GM19043 (cell line): ENCODE measurements around the gene KRTAP12-4.
"Not testable (repeated sequence)": the region's sequence is repeated elsewhere in the genome, so short reads cannot be mapped to it uniquely, and the experiment has no call there.

Experiments used
- ATAC-seq: cut with Tn5 transposase; IDR thresholded peaks from one replicate; pipeline ENCODE4 v1.9.1; 2021; ENCODE audit warnings: low read depth; ENCODE audit not compliant: unreplicated experiment

The KRTAP12-4 gene

GRCh38 chr21:44687671-44688070 lies 33.2 kb upstream of the KRTAP12-4 start:
- ATAC-seq = no peak

- no peak for ATAC-seq
Observed at GRCh38 chr21:44686843-44687561, 32.5 kb upstream of the KRTAP12-4 start.

- no peak for ATAC-seq
Observed at GRCh38 chr21:44686000-44686781, 31.7 kb upstream of the KRTAP12-4 start.

- ATAC-seq = not testable (repeated sequence)
Observed at GRCh38 chr21:44685050-44685449, 30.6 kb upstream of the KRTAP12-4 start.

GRCh38 chr21:44684483-44684882 lies 30.0 kb upstream of the KRTAP12-4 start:
- ATAC-seq = no peak

- ATAC-seq = no peak
Observed at GRCh38 chr21:44684077-44684476, 29.6 kb upstream of the KRTAP12-4 start.

GRCh38 chr21:44682580-44683151 lies 28.2 kb upstream of the KRTAP12-4 start:
- no peak for ATAC-seq

- no peak for ATAC-seq
Observed at GRCh38 chr21:44681861-44682579, 27.6 kb upstream of the KRTAP12-4 start, which contains the start of gene KRTAP12-1. KRTAP12-1 (minus strand) TSS chr21:44682163; CDS start chr21:44682123, 40 bp downstream.

- no peak for ATAC-seq
Observed at GRCh38 chr21:44681152-44681551, 26.7 kb upstream of the KRTAP12-4 start.

- no peak for ATAC-seq
Observed at GRCh38 chr21:44677881-44678280, 23.4 kb upstream of the KRTAP12-4 start.

- ATAC-seq = no peak
Observed at GRCh38 chr21:44671911-44672310, 17.5 kb upstream of the KRTAP12-4 start.

- no peak for ATAC-seq
Observed at GRCh38 chr21:44670642-44671432, 16.4 kb upstream of the KRTAP12-4 start.

GRCh38 chr21:44667612-44668011 lies 13.2 kb upstream of the KRTAP12-4 start:
- no peak for ATAC-seq

- ATAC-seq = no peak
Observed at GRCh38 chr21:44666401-44667320, 12.2 kb upstream of the KRTAP12-4 start, which contains the start of gene KRTAP12-2. KRTAP12-2 (minus strand) TSS chr21:44666927; CDS start chr21:44666886, 41 bp downstream.

GRCh38 chr21:44664691-44665090 lies 10.2 kb upstream of the KRTAP12-4 start:
- no peak for ATAC-seq

GRCh38 chr21:44661567-44661966 lies 7.1 kb upstream of the KRTAP12-4 start:
- ATAC-seq = not testable (repeated sequence)

GRCh38 chr21:44658913-44659595 lies 4.6 kb upstream of the KRTAP12-4 start:
- no peak for ATAC-seq

GRCh38 chr21:44658541-44658910 lies 4.1 kb upstream of the KRTAP12-4 start:
- ATAC-seq = no peak
